Psoas muscle (tissue), 8 donors: ENCODE results near the gene TDRD9. TPM values are rescaled to one million over a fixed set of nuclear protein-coding genes. Genes with fewer than 3 reads are reported as not detected.

ENCODE experiments used
- ATAC-seq, 4 donors: fragments of 200-7000 bp; cut with Tn5 transposase; one replicate each; pipeline ENCODE4 v1.9.1; 2020; ENCODE audit warnings: moderate library complexity in 3 of 4, mild to moderate bottlenecking in 2 of 4
- DNase-seq, 2 donors: peaks; one replicate each; pipeline ENCODE4 v3.0.0-alpha.2; 2020
- H3K27ac ChIP-seq: fragments of 200-600 bp; one replicate; pipeline ENCODE4 v1.8.0; 2022
- H3K27me3 ChIP-seq, 3 donors: fragments of 200-600 bp in 1 of 3; one replicate each; pipeline versions ENCODE4 v1.6.1 to v1.8.0; 2013 to 2022; ENCODE audit warnings: low read length in 2 of 3, mild to moderate bottlenecking in 2 of 3, moderate library complexity in 1 of 3; ENCODE audit not compliant: insufficient read depth in 3 of 3
- H3K36me3 ChIP-seq, 2 donors: fragments of 200-600 bp in 1 of 2; one replicate each; pipeline versions ENCODE4 v1.6.1 to v1.8.0; 2013 to 2022; ENCODE audit warnings: low read depth in 1 of 2, mild to moderate bottlenecking in 1 of 2, moderate library complexity in 1 of 2; ENCODE audit not compliant: insufficient read depth in 1 of 2
- H3K4me1 ChIP-seq: fragments of 200-600 bp; one replicate; pipeline ENCODE4 v1.8.0; 2022
- H3K4me3 ChIP-seq: fragments of 200-600 bp; one replicate; pipeline ENCODE4 v1.8.0; 2022; ENCODE audit warnings: mild to moderate bottlenecking
- H3K9me3 ChIP-seq: fragments of 200-600 bp; one replicate; pipeline ENCODE4 v1.8.0; 2022
- CTCF ChIP-seq: fragments of 200-600 bp; IDR thresholded peaks from one replicate; pipeline ENCODE4 v1.8.0; 2022; ENCODE audit warnings: antibody characterized with exemption
- WGBS, 3 donors: extraction: QIAGEN DNeasy Blood & Tissue Kit; methylation state at CpG; one replicate each; pipeline versions ENCODE4 v1.1.6 to v1.1.7; 2013; 5-methylcytosine and 5-hydroxymethylcytosine counted together
- intact Hi-C, 2 donors: fragments of 100-400 bp; cut with DNase I; formaldehyde crosslinking; loops; one replicate each; pipeline versions ENCODE4 v1.11.0 to v1.14.2; 2022
- polyA plus RNA-seq, 3 donors: library from polyadenylated mRNA; stranded (reverse); fragments of 200-250 nt; gene quantifications; one replicate each; pipeline ENCODE4 v1.2.3, GENCODE V29; 2013
- total RNA-seq, 4 donors: library from RNA; stranded (reverse); fragmentation: NEBNext Ultra II Directional in 2 of 4; extraction: Animal tissue kit (Norgen Biotek cat#: 25700) in 2 of 4; gene quantifications; one replicate each; pipeline versions ENCODE4 v1.2.1 to v1.2.4, GENCODE V29; 2021 to 2023
- donor health status: healthy with polysubstance abuse.
- donor health status: DM: no; HTN: no; CAD: no; lungs with moderate emphysema.
- donor health status: Bipolar disorder and iron deficiency.
- donor health status: healthy.
- donor health status: DM: yes; HTN: yes; CAD: no.
- donor health status: DM: no; HTN: no; CAD: no.
- donor health status: DM: no; HTN: no; CAD: no.
- donor health status: DM: yes; HTN: yes; CAD: no.

TDRD9 gene
- total and polyA plus RNA-seq, 7 donors: 0.13 to 1.3 (median 0.31) TPM

- no peak for ATAC-seq
- Histone ChIP-seq H3K9me3 (no peaks in the 10 kb centered on the region), H3K4me3 (no peak overlapping the region), H3K36me3 (no peaks in the 10 kb centered on the region), H3K27me3 (peaks cover 0 to 23% (median 0%) of the 10 kb centered on the region in 3 donors), H3K4me1 (no peaks in the 10 kb centered on the region), H3K27ac (no peak overlapping the region)
- DNase-seq: no peak
- WGBS, 3 donors: 62 to 70% (median 67%) methylated on average over 5 of the region's 5 CpGs
- TF ChIP-seq CTCF: no peak
- intact Hi-C loops: no loop called here
Observed at GRCh38 chr14:103995876-103996275, 67.6 kb downstream of the TDRD9 start.

GRCh38 chr14:103997391-103997790 lies 69.1 kb downstream of the TDRD9 start:
- Histone ChIP-seq H3K36me3 (no peaks in the 10 kb centered on the region), H3K27ac (no peak overlapping the region), H3K4me1 (no peaks in the 10 kb centered on the region), H3K27me3 (peaks cover 0 to 25% (median 0%) of the 10 kb centered on the region in 3 donors), H3K9me3 (no peaks in the 10 kb centered on the region), H3K4me3 (no peak overlapping the region)
- WGBS, 3 donors: 57 to 66% (median 62%) methylated on average over 8 of the region's 8 CpGs
- ATAC-seq: no peak
- no peak for TF ChIP-seq CTCF
- intact Hi-C loops: no loop called here
- DNase-seq: no peak

GRCh38 chr14:103998027-103998426 lies 69.8 kb downstream of the TDRD9 start:
- Histone ChIP-seq H3K36me3 (no peaks in the 10 kb centered on the region), H3K9me3 (no peaks in the 10 kb centered on the region), H3K27me3 (peaks cover 0 to 25% (median 0%) of the 10 kb centered on the region in 3 donors), H3K4me1 (no peaks in the 10 kb centered on the region), H3K27ac (no peak overlapping the region), H3K4me3 (no peak overlapping the region)
- TF ChIP-seq CTCF: no peak
- DNase-seq (no peak), ATAC-seq (no peak)
- WGBS, 3 donors: 79 to 80% (median 80%) methylated on average over 10 of the region's 10 CpGs
- intact Hi-C loops: no loop called here

- no peak for TF ChIP-seq CTCF
- DNase-seq (no peak), ATAC-seq (no peak)
- H3K36me3 ChIP-seq: no peaks in the 10 kb centered on the region
- H3K27ac ChIP-seq: no peak overlapping the region
- no peak overlapping the region for H3K4me3 ChIP-seq
- WGBS, 3 donors: 85 to 90% (median 89%) methylated on average over 7 of the region's 7 CpGs
- intact Hi-C loops: no loop called here
- H3K9me3 ChIP-seq: no peaks in the 10 kb centered on the region
- H3K27me3 ChIP-seq: peaks cover 0 to 25% (median 0%) of the 10 kb centered on the region in 3 donors
- no peaks in the 10 kb centered on the region for H3K4me1 ChIP-seq
Observed at GRCh38 chr14:103999795-104000440, 71.7 kb downstream of the TDRD9 start.

GRCh38 chr14:104001003-104001402 lies 72.7 kb downstream of the TDRD9 start:
- Histone ChIP-seq H3K4me3 (no peak overlapping the region), H3K36me3 (no peaks in the 10 kb centered on the region), H3K4me1 (no peaks in the 10 kb centered on the region), H3K27ac (no peak overlapping the region), H3K9me3 (no peaks in the 10 kb centered on the region), H3K27me3 (peaks cover 0 to 15% (median 0%) of the 10 kb centered on the region in 3 donors)
- no peak for TF ChIP-seq CTCF
- ATAC-seq: no peak
- DNase-seq: no peak
- 62 to 67% (median 65%) methylated on average over 4 of the region's 4 CpGs for WGBS, 3 donors
- intact Hi-C loops: no loop called here
